K562 (cell line): ENCODE data around the gene SGSH. TPM values are rescaled to one million over a fixed set of nuclear protein-coding genes. Genes with fewer than 3 reads are reported as not detected.
A peak's percentile ranks its signal among the peaks of the same experiment; 100 is the strongest.

Source experiments
- ATF1 ChIP-seq, 2 experiments: fragments of 450-650 bp in 1 of 2; IDR thresholded peaks; 2 replicates each; pipeline ENCODE4 v1.6.1; 2016; ENCODE audit warnings: missing compliant biosample characterization in 1 of 2, missing genetic modification characterization in 1 of 2
- BRCA1 ChIP-seq, 2 experiments: fragments of 450-650 bp in 1 of 2; sonication (generic) in 1 of 2; formaldehyde crosslinking in 1 of 2; IDR thresholded peaks; 2 replicates each; pipeline versions ENCODE4 v1.5.0 to v1.6.1; 2017 to 2020; ENCODE audit warnings: mild to moderate bottlenecking in 1 of 2, missing genetic modification reagents in 1 of 2
- HBP1 ChIP-seq: fragments of 450-650 bp; formaldehyde crosslinking; IDR thresholded peaks from 2 replicates; pipeline ENCODE4 v1.4.0; 2022; ENCODE audit warnings: missing genetic modification characterization
- HDAC1 ChIP-seq, 2 experiments: fragments of 450-650 bp; IDR thresholded peaks; 2 replicates each; pipeline ENCODE4 v1.6.1; 2016 to 2017; ENCODE audit warnings: inconsistent platforms in 1 of 2, mild to moderate bottlenecking in 1 of 2, moderate library complexity in 1 of 2
- HDGF ChIP-seq: fragments of 450-650 bp; IDR thresholded peaks from 2 replicates; pipeline ENCODE4 v1.6.1; 2016
- HOMEZ ChIP-seq: fragments of 250-450 bp; sonication (Bioruptor Pico); IDR thresholded peaks from 2 replicates; pipeline ENCODE4 v1.4.0; 2020; ENCODE audit warnings: mild to moderate bottlenecking, moderate library complexity
- KAT2B ChIP-seq: IDR thresholded peaks from one replicate; pipeline ENCODE4 v1.6.1; 2012; ENCODE audit warnings: low read depth, mild to moderate bottlenecking, control low read depth, inconsistent platforms, low read length, moderate library complexity
- MCM2 ChIP-seq: fragments of 450-650 bp; IDR thresholded peaks from 2 replicates; pipeline ENCODE4 v1.6.1; 2017; ENCODE audit warnings: low read depth, mild to moderate bottlenecking
- NFIC ChIP-seq: fragments of 450-650 bp; IDR thresholded peaks from 2 replicates; pipeline ENCODE4 v1.6.1; 2017; ENCODE audit warnings: mild to moderate bottlenecking, inconsistent platforms
- OTX1 ChIP-seq: fragments of 450-650 bp; formaldehyde crosslinking; IDR thresholded peaks from 2 replicates; pipeline ENCODE4 v1.4.0; 2022; ENCODE audit warnings: mild to moderate bottlenecking
- SMARCA5 ChIP-seq: fragments of 450-650 bp; IDR thresholded peaks from 2 replicates; pipeline ENCODE4 v1.6.1; 2016
- TAL1 ChIP-seq: fragments of 450-650 bp; IDR thresholded peaks from 2 replicates; pipeline ENCODE4 v1.6.1; 2016; ENCODE audit warnings: mild to moderate bottlenecking
- THRAP3 ChIP-seq: fragments of 450-650 bp; IDR thresholded peaks from 2 replicates; pipeline ENCODE4 v1.6.1; 2016; ENCODE audit warnings: mild to moderate bottlenecking, inconsistent platforms, borderline replicate concordance
- THRB ChIP-seq: fragments of 450-650 bp; formaldehyde crosslinking; conservative IDR thresholded peaks from 2 replicates; pipeline ENCODE4 v1.4.0; 2022; ENCODE audit warnings: mild to moderate bottlenecking, missing genetic modification characterization
- TOE1 ChIP-seq, 2 experiments: fragments of 450-650 bp in 1 of 2; sonication (generic) in 1 of 2; formaldehyde crosslinking in 1 of 2; IDR thresholded peaks; 2 replicates each; pipeline versions ENCODE4 v1.7.1 to v1.8.0; 2016 to 2022; ENCODE audit warnings: borderline replicate concordance in 2 of 2, mild to moderate bottlenecking in 2 of 2, antibody characterized with exemption in 1 of 2, inconsistent platforms in 1 of 2, low read depth in 1 of 2, missing genetic modification reagents in 1 of 2, moderate library complexity in 1 of 2
- TRIM24 ChIP-seq, 2 experiments: fragments of 450-650 bp; IDR thresholded peaks; 2 replicates each; pipeline ENCODE4 v1.6.1; 2016
- ZBTB26 ChIP-seq: fragments of 450-650 bp; formaldehyde crosslinking; IDR thresholded peaks from 2 replicates; pipeline ENCODE4 v1.4.0; 2022; ENCODE audit warnings: missing genetic modification characterization
- ZFP91 ChIP-seq: sonication (generic); formaldehyde crosslinking; IDR thresholded peaks from 2 replicates; pipeline ENCODE4 v1.8.0; 2022; ENCODE audit warnings: mild to moderate bottlenecking, missing genetic modification reagents
- ZNF12 ChIP-seq: sonication (generic); formaldehyde crosslinking; IDR thresholded peaks from 2 replicates; pipeline ENCODE4 v1.4.0; 2020; ENCODE audit warnings: mild to moderate bottlenecking, missing genetic modification reagents
- ZNF175 ChIP-seq: fragments of 200-800 bp; sonication (Bioruptor generic); IDR thresholded peaks from 2 replicates; pipeline ENCODE4 v1.6.1; 2016; ENCODE audit warnings: low read depth, mild to moderate bottlenecking, missing genetic modification characterization, missing compliant biosample characterization
- ZNF445 ChIP-seq: fragments of 250-450 bp; sonication (Bioruptor Pico); IDR thresholded peaks from 2 replicates; pipeline ENCODE4 v1.4.0; 2020; ENCODE audit warnings: low read depth, mild to moderate bottlenecking, moderate library complexity
- polyA plus RNA-seq, 8 experiments: library from polyadenylated mRNA; depleted of rRNA in 4 of 8; stranded (reverse) in 5 of 8; unstranded in 3 of 8; fragments of >200 nt; fragmentation: Nextera tagmentation in 2 of 8; fragmentation: Illumina TruSeq in 1 of 8; extraction: Ambion mirVana in 2 of 8; extraction: Trizol in 1 of 8; gene quantifications; 2 replicates each; pipeline versions ENCODE4 v1.2.1 to v1.2.3, GENCODE V29; 2011 to 2014; ENCODE audit warnings: inconsistent platforms in 1 of 8, missing spikeins in 1 of 8
- total RNA-seq, 7 experiments: library from RNA; depleted of rRNA in 6 of 7; stranded (reverse); fragments of >200 nt in 6 of 7; fragmentation: Illumina TruSeq in 2 of 7; extraction: Trizol in 2 of 7; gene quantifications; 2 replicates each; pipeline versions ENCODE4 v1.2.1 to v1.2.3, GENCODE V29; 2011 to 2021; ENCODE audit warnings: low replicate concordance in 1 of 7

The SGSH gene
- total and polyA plus RNA-seq, 9 of the 15 experiments (the other 6 are each of a cell fraction or from before 2014, with no cell fraction given), result 0.25 to 15.7 (median 4.9) TPM

- TF ChIP-seq TOE1 (IDR thresholded peaks at IDR 0.05; ENCODE audit: borderline replicate concordance), result peak; percentile 85
- TF ChIP-seq TOE1 (CRISPR knock-in tag; IDR thresholded peaks at IDR 0.05; ENCODE audit: borderline replicate concordance, low read depth), result no peak
- no peak for TF ChIP-seq BRCA1 (IDR thresholded peaks at IDR 0.05)
- no peak for TF ChIP-seq BRCA1 (CRISPR knock-in tag; IDR thresholded peaks at IDR 0.05)
- no peak for TF ChIP-seq HOMEZ (CRISPR knock-in tag)
- peak; percentile 61; the same call in 1 of the 2 replicates for TF ChIP-seq OTX1
- TF ChIP-seq THRAP3, result no peak
- TF ChIP-seq ZBTB26 (CRISPR knock-in tag), result 0 out of 2 replicates have a peak, but pooled peaks have one; percentile 48
- TF ChIP-seq TAL1, result no peak
- no peak for TF ChIP-seq NFIC
- 0 out of 2 replicates have a peak, but pooled peaks have one; percentile 40 for TF ChIP-seq SMARCA5
- peak; percentile 54; the same call in 1 of the 2 replicates for TF ChIP-seq HDGF
- peak in 1 of 2 experiments; percentile 65; a peak in 1 of 4 replicates for TF ChIP-seq HDAC1 (IDR thresholded peaks at IDR 0.05)
- TF ChIP-seq ZNF175 (CRISPR knock-in tag), result no peak
- TF ChIP-seq KAT2B, result no peak
- TF ChIP-seq THRB (CRISPR knock-in tag), result 0 out of 2 replicates have a peak, but pooled peaks have one; percentile 78
- no peak for TF ChIP-seq ATF1 (CRISPR knock-in tag; IDR thresholded peaks at IDR 0.05)
- TF ChIP-seq ATF1 (tag; IDR thresholded peaks at IDR 0.05), result no peak
- TF ChIP-seq HBP1 (CRISPR knock-in tag), result peak; percentile 91
- no peak for TF ChIP-seq ZNF12 (CRISPR knock-in tag)
- TF ChIP-seq ZNF445 (CRISPR knock-in tag), result no peak
- TF ChIP-seq MCM2, result no peak
- TF ChIP-seq ZFP91 (CRISPR knock-in tag), result no peak
- TF ChIP-seq TRIM24 (IDR thresholded peaks at IDR 0.05), result 0 out of 4 replicates have a peak, but pooled peaks of 1 of the 2 experiments have one; percentile 31
These were observed 3.8 kb upstream of the SGSH start (continued) for GRCh38 chr17:80223838-80224497.
